ENCODE measurements around the gene STPG2. TPM values are rescaled to one million over a fixed set of nuclear protein-coding genes. Genes with fewer than 3 reads are reported as not detected.
"Not testable (repeated sequence)": the region's sequence is repeated elsewhere in the genome, so short reads cannot be mapped to it uniquely, and the experiment has no call there.

Gene STPG2
- total and polyA plus RNA-seq, 8 donors: 0.11 to 1.0 (median 0.64) TPM

DNA sequence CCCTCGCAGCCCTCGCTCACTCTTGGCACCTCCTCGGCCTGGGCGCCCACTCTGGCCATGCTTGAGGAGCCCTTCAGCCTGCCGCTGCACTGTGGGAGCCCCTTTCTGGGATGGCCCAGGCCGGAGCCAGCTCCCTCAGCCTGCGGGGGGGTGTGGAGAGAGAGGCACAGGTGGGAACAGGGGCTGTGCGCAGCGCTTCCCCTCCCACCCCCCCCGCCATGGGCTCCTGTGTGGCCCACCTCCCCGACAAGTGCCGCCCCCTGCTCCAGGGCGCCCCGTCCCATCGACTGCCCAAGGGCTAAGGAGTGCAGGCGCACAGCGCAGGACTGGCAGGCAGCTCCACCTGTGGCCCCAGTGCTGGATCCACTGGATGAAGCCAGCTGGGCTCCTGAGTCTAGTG, 220.2 kb downstream of the STPG2 start:
- H3K9me3 ChIP-seq: no peaks in the 10 kb centered on the region
- ATAC-seq (no peak), FAIRE-seq (no peak), DNase-seq (peak in 1 of 6 donors; percentile 60)
- H3K27ac ChIP-seq: no peak overlapping the region
- intact Hi-C loops (cut with DNase I): no loop called here
- H3K36me3 ChIP-seq: no peaks in the 10 kb centered on the region
- no peaks in the 10 kb centered on the region for H3K27me3 ChIP-seq
- TF ChIP-seq, protein P1, sequence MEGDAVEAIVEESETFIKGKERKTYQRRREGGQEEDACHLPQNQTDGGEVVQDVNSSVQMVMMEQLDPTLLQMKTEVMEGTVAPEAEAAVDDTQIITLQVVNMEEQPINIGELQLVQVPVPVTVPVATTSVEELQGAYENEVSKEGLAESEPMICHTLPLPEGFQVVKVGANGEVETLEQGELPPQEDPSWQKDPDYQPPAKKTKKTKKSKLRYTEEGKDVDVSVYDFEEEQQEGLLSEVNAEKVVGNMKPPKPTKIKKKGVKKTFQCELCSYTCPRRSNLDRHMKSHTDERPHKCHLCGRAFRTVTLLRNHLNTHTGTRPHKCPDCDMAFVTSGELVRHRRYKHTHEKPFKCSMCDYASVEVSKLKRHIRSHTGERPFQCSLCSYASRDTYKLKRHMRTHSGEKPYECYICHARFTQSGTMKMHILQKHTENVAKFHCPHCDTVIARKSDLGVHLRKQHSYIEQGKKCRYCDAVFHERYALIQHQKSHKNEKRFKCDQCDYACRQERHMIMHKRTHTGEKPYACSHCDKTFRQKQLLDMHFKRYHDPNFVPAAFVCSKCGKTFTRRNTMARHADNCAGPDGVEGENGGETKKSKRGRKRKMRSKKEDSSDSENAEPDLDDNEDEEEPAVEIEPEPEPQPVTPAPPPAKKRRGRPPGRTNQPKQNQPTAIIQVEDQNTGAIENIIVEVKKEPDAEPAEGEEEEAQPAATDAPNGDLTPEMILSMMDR (IDR thresholded peaks at IDR 0.05): no peak
- H3K4me3 ChIP-seq: no peak overlapping the region
- H3K4me1 ChIP-seq: no peaks in the 10 kb centered on the region
- 94 to 97% methylated on average over 13 to 17 of the region's 17 CpGs for WGBS, 2 donors

DNA sequence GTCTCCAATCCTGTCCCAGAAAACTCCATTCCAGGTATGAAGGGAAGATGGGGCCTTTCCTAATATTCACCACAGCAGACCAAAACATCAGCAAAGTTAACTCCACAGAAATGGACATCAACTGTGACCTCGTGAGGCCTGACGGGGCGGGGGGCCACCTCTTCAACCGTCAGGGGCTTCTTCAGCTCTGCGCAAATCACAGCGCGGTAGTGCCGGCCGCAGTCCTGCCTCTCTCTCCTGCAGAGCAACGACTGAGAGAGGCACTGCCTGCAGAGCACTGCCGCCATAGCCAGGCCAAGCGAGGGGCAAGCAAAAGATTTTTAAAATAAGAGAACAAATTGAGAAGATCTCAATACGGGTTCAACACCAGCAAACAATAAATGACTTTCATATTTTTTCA, 226.2 kb downstream of the STPG2 start:
- intact Hi-C loops (cut with DNase I): no loop called here
- Histone ChIP-seq H3K27ac (no peak overlapping the region), H3K4me3 (no peak overlapping the region), H3K27me3 (no peaks in the 10 kb centered on the region), H3K36me3 (no peaks in the 10 kb centered on the region), H3K4me1 (no peaks in the 10 kb centered on the region), H3K9me3 (no peaks in the 10 kb centered on the region)
- no peak for FAIRE-seq
- DNase-seq: no peak
- TF ChIP-seq, protein P1 (IDR thresholded peaks at IDR 0.05): no peak
- no peak for ATAC-seq
- WGBS, 2 donors: 84 to 93% methylated on average over 13 of the region's 13 CpGs

DNA sequence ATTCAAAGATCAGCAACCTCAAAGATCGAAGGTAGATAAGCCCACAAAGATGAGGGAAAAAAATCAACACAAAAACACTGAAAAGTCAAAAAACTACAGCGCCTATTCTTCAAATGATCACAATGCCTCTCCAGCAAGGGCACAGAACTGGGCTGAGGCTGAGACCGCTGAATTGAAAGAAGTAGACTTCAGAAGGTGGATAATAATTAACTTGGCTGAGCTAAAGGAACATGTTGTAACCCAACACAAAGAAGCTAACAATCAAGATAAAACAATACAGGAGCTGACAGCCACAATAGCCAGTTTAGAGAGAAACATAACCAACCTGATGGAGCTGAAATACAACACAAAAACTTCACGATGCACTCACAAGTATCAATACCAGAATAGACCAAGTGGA, 231.1 kb downstream of the STPG2 start:
- H3K36me3 ChIP-seq: no peaks in the 10 kb centered on the region
- DNase-seq: peak in 1 of 6 donors; percentile 2
- WGBS, 2 donors: 21 to 23% methylated on average over 4 of the region's 4 CpGs
- no peaks in the 10 kb centered on the region for H3K4me1 ChIP-seq
- no peaks in the 10 kb centered on the region for H3K9me3 ChIP-seq
- no peak for FAIRE-seq
- H3K27ac ChIP-seq: no peak overlapping the region
- ATAC-seq: peak; percentile 43 to 94 (median 80)
- TF ChIP-seq, protein P1 (IDR thresholded peaks at IDR 0.05): no peak
- no peaks in the 10 kb centered on the region for H3K27me3 ChIP-seq
- intact Hi-C loops (cut with DNase I): no loop called here
- no peak overlapping the region for H3K4me3 ChIP-seq

DNA sequence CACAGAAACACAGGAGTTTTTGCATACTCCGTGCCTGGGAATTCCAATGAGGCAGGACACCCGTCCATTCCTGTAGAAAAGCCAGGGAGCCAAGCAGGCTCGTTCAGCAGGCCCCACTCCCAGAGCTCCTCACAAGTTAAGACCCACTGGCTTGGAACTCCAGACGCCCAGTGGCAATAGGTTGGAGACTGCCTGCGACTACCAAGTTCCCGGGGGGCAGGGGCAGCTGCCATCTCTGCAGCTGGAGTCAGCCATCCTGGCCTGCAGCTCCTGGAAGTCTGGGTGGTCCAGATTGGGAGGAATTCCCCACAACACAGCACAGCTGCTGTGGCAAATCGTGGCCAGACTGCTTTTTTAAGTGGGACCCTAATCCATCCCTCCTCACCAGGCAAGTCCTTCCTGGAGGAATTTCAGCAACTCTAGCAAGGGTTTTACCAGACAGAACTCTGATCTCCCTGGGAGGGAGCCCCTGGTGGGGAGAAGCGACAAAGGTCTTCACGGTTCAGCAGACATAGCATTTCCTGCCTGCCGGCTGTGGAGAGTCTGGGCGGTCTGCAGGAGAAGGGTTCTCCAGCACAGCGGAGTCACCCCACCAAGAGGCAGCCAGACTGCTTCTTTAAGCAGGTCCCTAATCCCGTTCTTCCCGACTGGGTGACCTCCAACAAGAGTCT, 231.9 kb downstream of the STPG2 start:
- Histone ChIP-seq H3K9me3 (no peaks in the 10 kb centered on the region), H3K27me3 (no peaks in the 10 kb centered on the region), H3K36me3 (no peaks in the 10 kb centered on the region), H3K27ac (no peak overlapping the region), H3K4me1 (no peaks in the 10 kb centered on the region), H3K4me3 (no peak overlapping the region)
- TF ChIP-seq, protein P1 (IDR thresholded peaks at IDR 0.05): no peak
- whole genome bisulfite sequencing, 2 donors: 83 to 87% methylated on average over 14 of the region's 14 CpGs
- DNase-seq: peak in 3 of 6 donors; percentile 4 to 35 (median 12)
- no peak for FAIRE-seq
- intact Hi-C loops (cut with DNase I): no loop called here
- peak in 1 of 4 donors; percentile 29 for ATAC-seq

DNA sequence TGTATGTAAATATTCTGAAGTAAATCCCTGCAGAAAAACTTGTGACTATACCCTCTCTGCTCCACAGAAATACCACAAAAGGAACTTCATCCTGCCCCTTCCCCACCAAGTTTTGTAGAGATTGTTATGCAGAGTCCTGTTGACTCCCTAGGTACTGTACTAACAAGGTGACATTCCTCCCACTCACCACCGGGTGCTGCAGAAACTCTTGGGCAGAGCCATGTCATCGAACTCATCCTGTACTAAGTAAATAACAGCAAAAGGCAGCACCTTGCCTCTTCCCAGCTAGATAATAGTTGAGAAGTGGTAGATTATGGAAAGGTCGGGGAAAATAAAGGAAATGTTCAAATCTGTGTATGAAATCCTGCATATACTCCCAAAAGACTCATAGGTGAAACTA, 233.3 kb downstream of the STPG2 start:
- intact Hi-C loops (cut with DNase I): no loop called here
- no peaks in the 10 kb centered on the region for H3K36me3 ChIP-seq
- H3K4me3 ChIP-seq: no peak overlapping the region
- 31 to 42% methylated on average over 3 of the region's 3 CpGs for WGBS, 2 donors
- TF ChIP-seq, protein P1 (IDR thresholded peaks at IDR 0.05): no peak
- no peaks in the 10 kb centered on the region for H3K4me1 ChIP-seq
- FAIRE-seq: no peak
- H3K9me3 ChIP-seq: no peaks in the 10 kb centered on the region
- H3K27ac ChIP-seq: no peak overlapping the region
- no peak for DNase-seq
- ATAC-seq: peak in 1 of 4 donors; percentile 61
- H3K27me3 ChIP-seq: no peaks in the 10 kb centered on the region

DNA sequence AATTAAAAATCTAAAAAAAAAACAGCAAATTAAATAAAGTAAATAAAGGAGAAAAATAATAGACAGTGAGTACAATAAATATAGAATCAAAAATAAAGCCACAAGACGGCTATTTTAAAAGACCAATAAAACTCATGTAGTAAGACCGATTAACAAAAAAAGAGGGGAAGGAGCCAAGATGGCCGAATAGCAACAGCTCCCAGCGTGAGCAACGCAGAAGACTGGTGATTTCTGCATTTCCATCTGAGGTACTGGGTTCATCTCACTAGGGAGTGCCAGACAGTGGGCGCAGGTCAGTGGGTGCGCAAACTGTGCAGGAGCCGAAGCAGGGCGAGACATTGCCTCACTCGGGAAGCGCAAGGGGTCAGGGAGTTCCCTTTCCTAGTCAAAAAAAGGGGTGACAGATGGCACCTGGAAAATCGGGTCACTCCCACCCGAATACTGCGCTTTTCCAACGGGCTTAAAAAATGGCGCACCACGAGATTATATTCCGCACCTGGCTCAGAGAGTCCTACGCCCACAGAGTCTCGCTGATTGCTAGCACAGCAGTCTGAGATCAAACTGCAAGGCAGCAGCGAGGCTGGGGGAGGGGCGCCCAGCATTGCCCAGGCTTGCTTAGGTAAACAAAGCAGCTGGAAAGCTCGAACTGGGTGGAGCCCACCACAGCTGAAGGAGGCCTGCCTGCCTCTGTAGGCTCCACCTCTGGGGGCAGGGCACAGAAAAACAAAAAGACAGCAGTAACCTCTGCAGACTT, 239.7 kb downstream of the STPG2 start:
- H3K27ac ChIP-seq; intact Hi-C loops (cut with DNase I); H3K36me3 ChIP-seq; DNase-seq; H3K4me1 ChIP-seq; H3K4me3 ChIP-seq; H3K9me3 ChIP-seq; H3K27me3 ChIP-seq; ATAC-seq; FAIRE-seq: not testable (repeated sequence)
- WGBS, 2 donors: 86 to 87% methylated on average over 21 to 22 of the region's 23 CpGs
